Stimulated activated CD4-positive, alpha-beta T cell treated with anti-CD3 and anti-CD28 coated beads, TNF-alpha, amount 100 ng/mL, for 1 hour (primary cell): ENCODE data around the gene SPRY2.

Experiments used
- DNase-seq, 3 donors: peaks; one replicate each; pipeline ENCODE4 v3.0.0-alpha.2; 2020; ENCODE audit warnings: low read depth in 3 of 3, low spot score in 1 of 3

The SPRY2 gene, protein sequence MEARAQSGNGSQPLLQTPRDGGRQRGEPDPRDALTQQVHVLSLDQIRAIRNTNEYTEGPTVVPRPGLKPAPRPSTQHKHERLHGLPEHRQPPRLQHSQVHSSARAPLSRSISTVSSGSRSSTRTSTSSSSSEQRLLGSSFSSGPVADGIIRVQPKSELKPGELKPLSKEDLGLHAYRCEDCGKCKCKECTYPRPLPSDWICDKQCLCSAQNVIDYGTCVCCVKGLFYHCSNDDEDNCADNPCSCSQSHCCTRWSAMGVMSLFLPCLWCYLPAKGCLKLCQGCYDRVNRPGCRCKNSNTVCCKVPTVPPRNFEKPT

DNA sequence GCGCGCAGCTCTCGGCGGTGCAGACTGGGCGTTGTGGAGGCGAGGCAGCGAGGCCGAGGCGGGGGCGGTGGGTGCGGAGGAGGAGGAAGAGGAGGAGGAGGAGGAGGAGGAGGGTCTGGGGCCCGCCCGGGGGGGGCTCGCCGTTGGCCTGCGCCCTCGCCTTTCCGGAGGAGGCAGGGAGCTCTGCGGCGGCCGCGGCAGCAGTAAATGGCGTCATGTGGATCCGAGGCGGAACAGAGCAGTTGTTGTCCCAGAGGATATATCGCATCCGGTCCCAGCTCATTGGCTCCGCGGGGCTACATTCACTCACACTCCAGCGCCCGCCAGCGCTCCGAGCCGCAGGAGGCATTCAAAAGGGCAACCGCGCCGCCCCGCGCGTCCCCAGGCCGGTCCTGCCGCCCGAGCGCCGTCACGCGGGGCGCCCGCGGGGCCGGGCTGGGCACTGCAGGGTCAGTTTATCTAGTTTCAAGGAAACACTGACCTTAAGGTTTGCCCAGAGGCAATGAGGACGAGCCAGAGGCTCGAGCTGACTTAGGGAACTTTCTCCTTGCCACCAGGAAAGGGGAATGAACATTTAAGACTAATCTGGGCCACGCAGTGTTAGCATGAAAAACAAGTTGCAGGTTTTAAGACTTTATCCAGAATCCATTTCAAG, at the start of gene SPRY2:
SPRY2 (minus strand) TSS at position 26 of the 655 bp plus-strand sequence. CDS start 3,421 bp downstream, outside the sequence.
- DNase-seq = peak in 1 of 3 donors; percentile 2

DNA sequence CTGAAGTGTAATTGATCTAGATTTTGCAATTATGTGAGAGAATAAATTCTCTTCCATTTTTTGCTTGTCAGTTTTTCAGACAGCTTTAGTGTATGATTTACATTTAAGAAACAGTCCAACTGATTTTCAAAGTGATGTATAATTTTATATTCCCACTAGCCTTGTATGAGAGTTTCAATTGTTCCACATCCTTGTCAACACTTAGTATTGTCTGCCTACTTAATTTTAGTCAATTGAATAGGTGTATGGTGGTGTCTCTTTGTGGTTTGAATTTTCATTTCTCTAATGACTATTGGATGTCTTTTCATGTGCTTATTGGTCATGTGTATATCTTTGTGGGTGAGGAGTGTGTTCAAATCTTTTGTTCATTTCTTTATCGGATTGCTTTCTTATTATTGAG, 49.4 kb upstream of the SPRY2 start:
- no peak for DNase-seq

DNA sequence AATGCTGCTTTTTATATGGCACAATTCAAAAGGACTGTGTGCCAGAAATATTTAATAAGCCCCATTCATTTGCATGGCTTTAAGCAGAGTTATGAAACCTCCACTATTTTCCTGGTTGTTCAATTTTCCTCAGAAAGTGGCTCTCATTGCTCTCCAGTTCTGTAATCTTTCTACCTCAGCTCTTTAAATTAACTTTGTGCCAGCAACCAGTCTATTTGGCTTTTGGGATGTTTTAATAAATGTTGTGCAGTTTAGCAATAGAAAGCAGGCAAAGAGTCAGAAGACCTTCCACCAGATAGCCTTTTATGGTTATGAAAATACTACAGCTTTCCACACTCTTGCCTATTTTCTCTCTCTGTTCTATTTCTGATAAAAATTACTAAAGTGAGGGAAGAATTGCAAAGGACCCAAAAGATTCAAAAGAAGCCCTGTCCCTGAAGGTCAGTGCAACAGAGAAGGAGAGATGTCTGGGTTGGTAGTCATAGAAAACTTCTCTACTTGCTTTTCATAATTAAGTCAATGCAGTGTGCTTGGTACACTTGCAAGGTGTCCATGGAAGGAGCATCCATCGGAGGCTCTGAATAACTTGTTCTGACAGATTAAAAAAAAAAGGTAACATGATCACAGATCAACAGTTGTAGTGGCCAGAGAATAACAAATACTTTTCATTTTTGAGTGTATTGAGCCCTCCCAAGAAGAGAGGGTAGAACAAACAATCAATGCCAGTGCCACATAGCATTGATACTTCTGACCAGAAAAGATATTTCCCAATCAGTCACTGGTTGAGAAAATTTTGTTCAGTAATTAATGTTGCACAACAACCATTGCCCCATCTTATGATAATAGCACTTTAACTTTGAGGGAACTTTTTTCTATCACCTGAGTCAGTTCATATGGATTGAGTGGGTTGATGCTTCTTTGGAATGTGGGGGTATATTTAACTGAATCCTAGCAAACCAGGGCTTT, 48.4 kb upstream of the SPRY2 start:
- DNase-seq = no peak

DNA sequence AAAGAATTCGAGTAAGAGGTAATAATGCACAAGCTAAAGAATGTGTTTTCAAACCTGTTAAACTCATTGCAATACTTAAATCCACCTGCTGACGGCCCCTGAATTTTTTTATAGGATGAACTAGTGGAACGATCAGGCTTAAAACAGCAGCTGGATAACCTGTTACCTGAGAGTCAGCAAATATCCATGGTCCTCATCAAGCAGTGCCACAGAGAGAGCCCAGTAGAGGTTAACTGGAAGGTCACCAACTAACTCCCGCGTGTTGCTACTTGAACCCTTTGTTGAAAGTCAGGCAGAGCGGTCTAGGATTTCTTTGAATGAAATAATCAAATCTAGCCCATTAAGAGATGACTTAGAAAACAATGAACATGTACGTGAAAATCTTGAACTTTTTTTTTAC, 47.6 kb upstream of the SPRY2 start:
- DNase-seq = no peak

DNA sequence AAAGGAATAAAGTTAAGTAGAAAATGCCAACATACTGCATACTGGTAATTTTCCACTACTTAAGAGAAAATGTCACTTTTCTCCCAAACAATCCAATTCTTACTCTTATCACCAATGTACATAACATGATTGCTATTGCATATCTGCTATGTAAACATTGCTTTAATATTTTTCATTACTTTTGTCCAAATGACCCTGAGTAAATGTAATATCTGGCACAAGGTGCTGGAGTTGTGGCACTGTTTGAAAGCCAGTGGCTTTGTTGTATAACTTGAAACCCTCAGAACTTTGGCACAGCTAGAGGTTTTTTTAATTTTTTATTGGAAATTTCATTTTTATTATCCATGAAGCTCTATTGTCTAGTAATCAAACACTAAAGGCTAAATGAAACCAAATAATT, 45.7 kb upstream of the SPRY2 start:
- no peak for DNase-seq

DNA sequence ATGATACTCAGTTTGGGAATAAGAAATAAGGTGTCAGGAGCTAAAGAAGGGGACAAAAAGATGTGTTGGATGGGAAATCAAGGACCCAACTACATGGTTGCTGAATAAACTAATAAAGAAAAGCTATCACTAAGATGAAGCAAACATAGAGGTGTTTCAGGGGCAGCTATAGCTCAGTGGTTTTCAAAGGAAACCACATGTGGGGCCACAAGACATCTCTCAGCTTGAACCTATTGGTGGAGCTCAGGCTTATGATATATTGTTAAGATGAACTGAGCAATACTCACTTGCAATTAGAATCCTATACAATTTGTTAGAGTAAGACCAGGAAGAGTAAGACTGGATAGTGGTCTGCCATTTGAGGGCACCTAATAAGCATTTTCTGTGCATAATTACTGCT, 45.1 kb upstream of the SPRY2 start:
- DNase-seq = no peak

DNA sequence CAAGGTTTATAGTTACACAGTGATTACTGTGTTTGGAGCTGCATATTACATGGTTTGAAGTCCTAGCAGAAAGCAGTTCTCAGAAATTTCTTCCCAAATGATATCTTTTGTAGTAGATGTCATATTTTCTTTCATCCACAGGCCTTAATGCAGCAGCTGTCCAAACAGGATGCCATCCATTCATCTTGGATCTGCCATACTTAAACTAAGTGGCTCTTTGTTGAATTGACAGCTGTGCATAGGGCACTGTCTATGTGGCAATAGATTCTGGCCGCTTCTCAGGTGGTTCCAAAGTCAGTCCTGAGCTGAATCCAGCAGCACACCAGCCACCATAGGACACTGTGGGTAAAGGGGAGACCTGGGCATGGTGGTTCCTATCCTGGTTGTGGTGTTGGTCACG, 41.6 kb upstream of the SPRY2 start:
- no peak for DNase-seq

DNA sequence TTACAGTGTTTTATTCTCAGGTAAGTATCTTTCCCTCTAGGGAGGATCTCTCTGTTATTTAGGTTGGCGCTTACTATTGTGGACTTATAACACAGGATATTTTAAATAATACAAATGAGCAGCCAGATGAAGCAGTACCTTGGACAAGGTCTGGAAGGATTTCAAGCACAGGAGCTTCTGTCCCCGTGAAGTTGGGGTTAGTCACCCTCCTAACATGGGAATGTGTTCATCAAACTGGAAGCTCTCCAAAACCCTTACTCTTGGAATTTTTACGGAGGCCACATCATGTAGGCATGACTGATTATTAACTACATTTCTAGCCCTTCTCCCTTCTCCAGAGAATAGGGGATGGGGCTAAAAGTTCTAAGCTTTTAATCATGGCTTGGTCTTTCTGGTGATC, 38.3 kb upstream of the SPRY2 start:
- DNase-seq = no peak

DNA sequence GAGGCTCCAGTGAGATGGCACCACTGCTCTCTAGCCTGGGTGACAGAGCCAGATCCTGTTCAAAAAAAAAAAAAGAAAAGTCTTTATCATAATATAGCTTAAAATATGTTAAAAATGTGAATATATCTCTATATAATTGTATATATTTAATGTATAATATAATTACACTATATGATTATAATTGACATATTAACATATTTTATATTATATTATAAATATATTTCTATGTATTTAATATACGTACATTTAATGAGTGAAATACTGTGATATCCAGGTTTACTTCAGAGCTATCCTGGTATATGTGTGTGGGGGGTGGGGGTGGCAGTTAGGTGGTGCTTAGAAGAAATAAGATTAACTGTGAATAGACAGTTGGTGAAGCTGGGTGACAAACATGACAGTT, 35.6 kb upstream of the SPRY2 start:
- no peak for DNase-seq

DNA sequence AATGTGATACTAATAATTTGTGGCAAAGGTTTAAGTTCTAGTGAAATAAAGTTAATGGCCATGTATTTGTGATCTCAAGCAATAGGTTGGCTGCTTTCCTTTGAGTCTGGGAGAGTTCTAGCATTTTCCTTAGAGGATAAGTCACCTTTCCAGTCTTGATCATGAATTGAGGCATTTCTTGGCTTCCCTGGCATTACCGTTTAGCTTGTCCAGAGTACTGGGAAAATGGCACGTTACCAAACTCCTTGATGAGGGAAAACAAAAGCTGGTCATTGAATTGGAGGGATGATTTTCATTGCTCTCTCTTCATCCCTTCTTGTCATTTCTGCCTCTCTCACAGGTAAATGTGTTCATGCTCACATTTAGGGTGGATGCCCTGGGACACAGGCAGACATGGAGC, 34.0 kb upstream of the SPRY2 start:
- DNase-seq = no peak

DNA sequence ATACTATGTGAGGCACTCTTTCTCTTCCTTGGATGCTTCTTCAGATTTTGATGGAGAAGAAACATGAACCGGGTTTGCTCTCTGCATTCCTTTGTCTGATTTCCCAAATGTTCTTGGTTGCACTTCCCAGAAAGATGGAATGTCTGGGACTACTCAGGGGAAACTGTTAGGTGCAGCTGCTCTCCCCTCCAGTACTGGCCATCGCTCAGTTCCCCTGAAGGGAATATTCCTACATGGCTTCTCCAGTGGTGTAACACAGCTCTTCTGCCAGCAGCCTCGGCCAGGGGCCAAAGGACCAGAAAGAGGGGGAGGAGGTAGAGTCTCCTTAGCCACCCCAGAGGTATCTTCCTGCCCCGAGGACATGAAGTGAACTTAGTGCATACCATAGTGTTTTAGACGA, 33.5 kb upstream of the SPRY2 start:
- DNase-seq = no peak

DNA sequence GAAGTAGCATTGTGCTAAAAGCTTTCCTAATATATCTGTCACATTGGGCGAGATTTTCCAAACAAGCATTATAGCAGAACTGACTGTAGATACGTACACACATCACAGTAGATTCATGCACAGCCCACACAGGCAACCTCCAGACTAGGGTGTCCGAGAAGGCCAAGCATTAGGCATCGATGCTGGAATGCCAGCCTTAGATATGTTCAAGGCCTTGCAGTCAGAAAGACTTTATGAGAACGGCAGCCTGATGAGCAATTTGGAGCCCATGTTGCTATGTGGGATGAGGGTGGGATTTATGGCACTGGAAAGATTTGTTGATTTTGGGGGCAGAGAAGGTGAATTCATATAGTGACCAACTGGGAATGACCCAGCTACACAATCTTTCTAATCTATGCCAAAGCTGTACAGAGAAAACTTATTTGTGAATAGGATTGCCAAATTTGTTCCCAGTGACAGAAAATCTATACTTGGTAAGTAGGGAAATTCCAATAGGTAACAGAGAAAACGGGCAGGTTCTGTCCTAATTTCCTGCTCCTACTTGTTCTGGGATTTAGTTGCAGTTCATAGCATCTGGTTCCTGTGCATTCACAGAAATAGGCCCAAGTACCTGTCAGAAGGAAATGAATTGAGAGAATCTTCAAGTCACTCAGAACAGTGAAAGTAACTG, 31.0 kb upstream of the SPRY2 start:
- DNase-seq = no peak

DNA sequence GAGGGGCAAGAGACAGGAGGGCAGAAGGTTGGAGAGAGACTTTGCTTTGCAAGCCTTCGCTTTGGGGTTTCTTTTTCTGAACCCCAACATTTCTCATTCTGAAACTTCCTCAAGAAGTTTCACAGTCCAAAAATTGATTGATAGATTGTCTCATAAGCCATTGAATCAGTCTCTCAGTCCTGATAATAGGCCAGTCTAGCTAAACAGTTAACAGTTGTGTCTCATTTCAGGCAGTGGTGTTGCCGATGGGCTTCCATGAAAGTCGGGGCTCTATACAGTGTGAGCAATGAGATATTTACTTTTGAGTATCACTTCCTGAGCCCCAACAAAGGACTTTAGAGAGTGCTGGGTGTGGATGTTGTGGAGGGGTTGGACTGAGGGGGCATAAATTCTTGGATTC, 26.5 kb upstream of the SPRY2 start:
- DNase-seq = no peak

DNA sequence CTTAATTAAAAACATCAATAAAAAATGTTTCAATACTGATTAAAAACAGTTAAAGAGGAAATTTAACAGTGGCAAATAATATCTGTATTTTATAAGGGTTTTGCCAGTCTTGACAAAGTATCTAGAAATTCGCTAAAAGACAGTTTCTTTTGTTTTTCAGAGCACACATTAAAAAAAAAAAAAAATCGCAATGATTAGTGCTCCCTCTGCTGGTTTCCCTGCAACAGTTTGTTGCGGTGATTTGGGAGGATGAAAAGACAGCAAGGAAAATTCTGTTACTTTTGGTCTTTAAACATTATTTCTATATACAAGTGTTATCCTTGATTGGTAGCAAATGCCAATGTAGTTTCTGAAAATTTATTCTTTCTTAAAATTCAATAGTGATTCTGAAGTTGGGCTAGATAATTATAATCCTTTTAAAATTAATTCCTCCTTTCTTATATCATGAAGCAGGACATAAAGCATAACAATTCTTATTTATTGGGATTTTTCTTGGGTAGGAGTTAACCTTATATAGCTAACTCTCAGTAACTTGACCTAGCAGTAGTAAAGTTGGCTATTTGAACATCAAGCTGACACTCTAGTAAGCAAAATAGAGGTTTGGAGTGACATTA, 23.1 kb upstream of the SPRY2 start:
- no peak for DNase-seq

DNA sequence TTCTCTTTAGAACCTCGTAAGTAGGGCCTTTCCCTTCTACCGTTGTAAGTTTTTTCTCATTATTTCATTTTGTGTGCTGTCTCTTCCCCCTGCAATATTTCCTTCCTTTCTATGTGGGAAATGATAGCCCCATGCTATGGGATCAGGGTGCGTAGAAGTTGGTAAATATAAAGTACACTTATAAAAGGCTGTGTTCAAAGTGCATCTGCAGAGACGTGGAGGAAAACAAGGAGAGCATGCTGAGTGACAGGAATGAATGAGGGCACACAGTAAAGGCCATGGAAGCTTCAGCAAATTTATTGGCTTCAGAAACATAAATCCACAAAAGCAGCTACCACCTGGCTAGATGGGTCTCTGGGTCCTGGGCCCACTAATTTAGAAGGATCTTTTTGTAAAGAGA, 21.6 kb upstream of the SPRY2 start:
- DNase-seq = no peak

DNA sequence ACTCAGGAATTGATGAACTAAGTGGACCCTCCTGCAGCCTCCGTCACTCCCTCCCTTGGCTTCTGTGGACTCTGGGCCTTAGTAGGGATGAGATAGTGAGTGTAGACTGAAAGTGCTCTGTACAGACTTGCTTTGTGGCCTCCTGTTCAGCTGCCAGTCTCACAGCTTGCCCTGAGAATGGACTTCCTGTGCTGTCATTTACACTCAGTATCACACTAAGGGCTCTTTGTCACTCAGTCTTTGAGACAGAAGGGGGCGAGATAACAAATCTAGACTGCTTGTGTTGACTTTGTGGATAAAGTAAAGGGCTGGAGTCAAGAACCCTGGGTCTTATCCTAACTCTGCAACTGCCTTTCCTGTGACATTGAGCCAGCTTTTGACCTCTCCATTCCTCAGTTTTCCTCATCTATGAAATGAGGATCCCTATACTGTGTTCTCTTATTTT, 21.0 kb upstream of the SPRY2 start:
- no peak for DNase-seq

DNA sequence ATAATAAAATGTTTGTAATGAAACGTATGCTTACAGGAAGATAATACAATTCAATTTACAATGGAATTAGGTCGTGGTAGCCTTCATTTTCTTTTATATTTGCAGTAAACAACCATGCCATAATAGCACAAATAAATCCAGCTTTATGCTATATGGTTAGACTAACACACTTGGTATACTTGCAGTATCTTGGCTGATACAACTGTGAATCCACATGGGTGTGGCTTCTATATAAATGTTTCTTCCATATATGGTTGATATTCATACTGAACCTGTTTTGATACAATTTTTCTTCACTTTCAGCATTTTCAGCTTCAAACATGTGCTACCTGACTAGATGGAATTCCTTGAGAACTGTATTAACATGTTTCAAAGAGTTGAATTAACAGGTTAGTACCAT, 20.4 kb upstream of the SPRY2 start:
- no peak for DNase-seq

DNA sequence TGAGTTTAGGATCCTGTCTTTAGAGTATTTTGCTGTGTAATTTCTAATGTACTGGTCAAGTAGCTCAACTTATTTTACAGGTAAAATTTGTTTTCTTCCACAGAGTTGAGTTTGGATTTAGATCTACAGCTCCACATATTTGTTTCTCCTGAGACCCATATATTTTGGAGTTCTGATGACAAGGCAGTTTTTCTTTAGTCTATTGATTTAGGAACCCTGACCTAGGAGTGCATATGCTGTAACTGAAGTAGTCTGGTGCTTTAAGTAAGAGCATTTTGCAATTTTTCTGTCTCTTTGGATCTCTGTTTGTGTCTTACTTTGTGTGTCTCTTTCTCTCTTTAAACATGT, 19.5 kb upstream of the SPRY2 start:
- DNase-seq = no peak

DNA sequence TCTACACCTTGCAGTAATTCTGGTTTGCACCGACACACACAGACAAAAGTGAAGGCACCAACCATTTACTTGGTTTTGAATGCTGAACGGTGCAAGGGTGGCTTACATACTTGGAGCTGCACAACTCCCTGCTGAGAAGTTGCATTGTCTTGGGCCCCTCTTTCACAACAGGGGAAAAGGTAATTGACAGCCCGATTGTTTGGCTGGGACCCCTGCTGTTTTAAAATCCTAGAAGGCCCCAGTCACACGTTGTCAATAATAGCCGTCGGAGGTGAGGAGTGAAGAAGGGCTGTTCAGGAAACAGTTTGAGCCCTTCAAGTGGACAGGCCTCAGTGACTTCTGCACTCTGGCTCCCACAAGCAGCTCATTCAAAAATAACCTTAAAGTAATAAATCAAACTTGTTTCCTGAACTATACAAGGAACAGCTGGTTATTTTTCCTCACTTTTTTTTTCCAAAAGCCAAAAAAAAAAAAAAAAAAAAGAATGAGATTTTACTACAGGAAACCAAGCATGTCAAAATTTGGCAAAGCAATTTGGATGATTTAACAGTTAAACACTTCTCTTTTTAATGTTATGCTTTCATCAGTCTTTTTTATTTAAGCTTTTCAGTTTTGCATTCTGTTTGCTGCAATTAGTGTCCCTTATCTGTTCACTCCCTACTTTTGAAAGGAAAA, 19.0 kb upstream of the SPRY2 start:
- DNase-seq = no peak

DNA sequence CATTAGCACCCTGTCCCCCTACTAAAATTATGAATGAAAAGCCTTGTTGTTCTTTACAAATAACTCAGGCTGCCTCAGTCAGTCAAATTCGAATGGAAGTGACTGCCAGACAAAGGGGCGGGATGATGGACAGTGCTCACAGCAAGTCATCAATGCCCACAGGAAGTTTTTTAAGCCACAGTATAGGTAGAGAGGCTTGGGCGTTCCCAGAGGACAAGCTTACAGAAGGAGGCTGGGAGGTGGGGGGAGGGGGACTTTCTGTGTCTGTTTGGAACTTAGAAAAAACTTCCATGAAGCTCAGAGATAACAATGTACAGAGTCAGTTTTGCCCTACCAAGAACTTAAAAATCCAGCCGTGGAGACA, 18.5 kb upstream of the SPRY2 start:
- no peak for DNase-seq
